T-cell (primary cell): ENCODE data around the gene ZNF785. TPM values are rescaled to one million over a fixed set of nuclear protein-coding genes. Genes with fewer than 3 reads are reported as not detected.

ENCODE experiments used
- ATAC-seq, 4 experiments: fragments of 200-7000 bp in 3 of 4; fragments of 150-1000 bp in 1 of 4; cut with Tn5 transposase; replicated peaks in 1 of 4; 1 replicate in 3 of 4; 2 replicates in 1 of 4; pipeline ENCODE4 v1.10.0; 2021; ENCODE audit warnings: moderate library complexity in 3 of 4, mild to moderate bottlenecking in 2 of 4, moderate number of reproducible peaks in 1 of 4
- CTCF ChIA-PET, 2 donors: fragments of 300-600 bp; sonication (Branson Sonifier 250); formaldehyde crosslinking; loops; one replicate each; lab custom pipeline; 2022; ENCODE audit warnings: antibody characterized with exemption in 2 of 2; lab: Charles Lee
- POLR2A ChIA-PET, 2 donors: fragments of 300-600 bp; sonication (Branson Sonifier 250); formaldehyde crosslinking; loops; one replicate each; lab custom pipeline; 2022; ENCODE audit warnings: antibody characterized with exemption in 2 of 2; lab: Charles Lee
- DNase-seq, 35 experiments: peaks; one replicate each; pipeline versions ENCODE4 v3.0.0 to v3.0.0-alpha.2; 2013 to 2023
- H3K27ac ChIP-seq: one replicate; pipeline ENCODE4 v1.5.1; 2013; ENCODE audit warnings: low read length
- H3K27me3 ChIP-seq, 2 experiments: replicated peaks in 1 of 2; 1 replicate in 1 of 2; 2 replicates in 1 of 2; pipeline versions ENCODE4 v1.6.1 to v1.7.0; 2013; ENCODE audit warnings: low read length in 1 of 2, mixed read lengths in 1 of 2; ENCODE audit not compliant: control insufficient read depth in 2 of 2, insufficient read depth in 2 of 2; ENCODE audit errors: extremely low read depth in 1 of 2
- H3K36me3 ChIP-seq, 2 donors: 1 replicate in 1 of 2; 2 replicates in 1 of 2; pipeline versions ENCODE4 v1.6.1 to v1.7.0; 2013; ENCODE audit warnings: low read length in 1 of 2; ENCODE audit not compliant: control insufficient read depth in 2 of 2, insufficient read depth in 1 of 2; ENCODE audit errors: extremely low read depth in 1 of 2
- H3K4me1 ChIP-seq, 2 experiments: 1 replicate in 1 of 2; 2 replicates in 1 of 2; pipeline versions ENCODE4 v1.6.1 to v1.7.0; 2013; ENCODE audit warnings: low read length in 2 of 2, mixed read lengths in 1 of 2; ENCODE audit not compliant: insufficient read depth in 2 of 2, control insufficient read depth in 1 of 2; ENCODE audit errors: extremely low read depth in 1 of 2
- H3K4me3 ChIP-seq, 2 donors: 1 replicate in 1 of 2; 2 replicates in 1 of 2; pipeline versions ENCODE4 v1.5.1 to v1.7.0; 2013; ENCODE audit warnings: mild to moderate bottlenecking in 2 of 2, low read length in 1 of 2, moderate library complexity in 1 of 2; ENCODE audit not compliant: control insufficient read depth in 1 of 2; ENCODE audit errors: extremely low read depth in 1 of 2
- H3K9me3 ChIP-seq: 2 replicates; pipeline ENCODE4 v1.7.0; 2013
- H3K27ac Mint-ChIP-seq, 2 donors: one replicate each; pipeline ENCODE4 v1.8.0; 2020 to 2021; ENCODE audit warnings: mild to moderate bottlenecking in 2 of 2, mixed read lengths in 2 of 2
- H3K27me3 Mint-ChIP-seq, 2 donors: one replicate each; pipeline ENCODE4 v1.8.0; 2021 to 2022; ENCODE audit warnings: mixed read lengths in 2 of 2
- H3K36me3 Mint-ChIP-seq: one replicate; pipeline ENCODE4 v1.8.0; 2021; ENCODE audit warnings: mixed read lengths
- H3K4me1 Mint-ChIP-seq, 3 donors: one replicate each; pipeline ENCODE4 v1.8.0; 2020 to 2022; ENCODE audit warnings: mixed read lengths in 3 of 3, mild to moderate bottlenecking in 1 of 3
- H3K4me3 Mint-ChIP-seq, 3 donors: one replicate each; pipeline ENCODE4 v1.8.0; 2020 to 2022; ENCODE audit warnings: mild to moderate bottlenecking in 3 of 3, mixed read lengths in 3 of 3, moderate library complexity in 3 of 3
- H3K9me3 Mint-ChIP-seq, 3 donors: one replicate each; pipeline ENCODE4 v1.8.0; 2020 to 2022; ENCODE audit warnings: mixed read lengths in 3 of 3
- WGBS: methylation state at CpG from one replicate; pipeline ENCODE4 v1.1.5; 2013; ENCODE audit warnings: missing lambda C conversion rate; ENCODE audit not compliant: insufficient coverage; 5-methylcytosine and 5-hydroxymethylcytosine counted together
- total RNA-seq, 35 experiments: library from RNA in 6 of 35; stranded (reverse) in 6 of 35; fragments of 120-200 nt in 1 of 35; gene quantifications; one replicate each; pipeline versions ENCODE4 v1.2.1 to v1.2.4 and lab custom pipeline; 2013 to 2026

ZNF785 gene
- total RNA-seq, 5 donors from 2014 or later (not counting 1 experiment from before 2014, with no cell fraction given): 11.7 to 30.9 (median 26.6) TPM

DNA sequence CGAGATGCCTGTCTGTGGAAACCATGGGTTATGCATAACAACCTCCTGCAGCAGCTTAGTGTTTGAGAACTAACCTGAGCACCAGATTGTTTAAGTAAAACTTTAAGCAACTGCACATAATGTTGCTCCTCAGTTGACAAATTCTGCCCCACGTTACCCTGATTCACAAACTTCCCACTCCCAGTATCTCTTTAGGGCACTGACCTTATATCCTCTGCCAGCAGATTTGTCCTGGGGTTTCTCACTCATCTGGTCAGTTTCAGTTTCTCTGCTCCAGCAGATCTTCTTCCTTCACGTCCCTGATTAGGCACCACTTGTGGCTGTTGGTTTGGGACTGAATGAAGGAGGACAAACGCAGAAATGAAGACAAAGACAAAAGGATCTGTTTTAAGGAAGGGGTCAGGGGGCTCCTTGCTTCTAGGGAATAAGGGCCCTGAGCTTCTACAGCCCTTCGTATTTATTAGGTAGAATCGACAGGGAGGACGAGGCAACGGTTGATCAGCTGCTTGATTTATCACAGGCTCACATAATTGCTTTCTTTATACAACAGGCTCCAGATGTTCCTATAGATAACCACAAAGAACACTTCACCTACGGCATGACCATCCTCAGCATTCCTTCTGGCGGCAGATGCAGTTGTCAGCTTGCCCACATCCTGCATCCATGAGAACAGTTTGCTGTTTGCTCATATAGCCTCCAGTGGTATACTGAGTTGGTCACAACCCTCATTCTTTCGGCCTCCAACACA is 38.2 kb upstream of the ZNF785 start:
- Histone ChIP-seq H3K9me3 (no peaks in the 10 kb centered on the region), H3K27me3 (no peaks in the 10 kb centered on the region), H3K4me3 (no peak overlapping the region), H3K27ac (no peak overlapping the region), H3K4me1 (peaks cover 2 to 4% of the 10 kb centered on the region in 2 experiments), H3K36me3 (no peaks in the 10 kb centered on the region)
- Mint-ChIP-seq H3K9me3 (no peaks in the 10 kb centered on the region), H3K4me1 (peaks cover 3 to 5% (median 3%) of the 10 kb centered on the region in 3 donors), H3K36me3 (no peaks in the 10 kb centered on the region), H3K4me3 (no peak overlapping the region), H3K27ac (no peak overlapping the region), H3K27me3 (peaks cover 3 to 4% of the 10 kb centered on the region in 2 donors)
- ATAC-seq (no peak), DNase-seq (no peak)
- ChIA-PET CTCF (interaction anchor here in 1 of 2 donors (0.6 kb wide), 1 partner anchor 27 kb away, joined by 4 read pairs; no protein-coding TSS in a partner anchor), POLR2A (no interaction called here)
- 76% methylated on average over 7 of the region's 11 CpGs for WGBS

DNA sequence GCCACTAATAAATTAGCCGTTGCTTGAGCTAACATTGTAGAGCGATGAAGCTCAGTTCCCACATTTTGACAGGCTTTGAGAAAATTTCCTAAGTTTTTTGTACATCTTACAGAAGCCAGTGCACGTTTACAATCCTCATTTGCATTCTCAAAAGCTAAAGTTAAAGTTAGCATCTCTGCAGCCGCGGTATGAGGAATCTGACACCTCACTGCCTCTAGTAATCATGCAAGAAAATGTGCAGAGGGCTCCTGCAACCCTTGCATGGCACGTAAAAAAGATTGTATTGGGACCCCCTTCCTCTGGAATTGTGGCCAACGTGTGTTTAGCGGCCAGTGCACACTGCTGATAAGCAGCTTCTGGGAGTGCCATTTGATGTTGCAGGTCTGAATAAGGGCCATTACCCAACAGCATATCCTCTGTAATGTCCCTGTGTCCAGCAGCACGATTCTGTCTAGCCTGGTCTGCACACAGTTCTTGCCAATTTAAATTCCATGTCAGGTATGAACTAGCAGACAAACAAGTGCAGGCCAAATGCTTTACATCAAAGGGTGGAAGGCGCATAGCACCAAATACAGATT is 37.0 kb upstream of the ZNF785 start:
- no peaks in the 10 kb centered on the region for H3K9me3 Mint-ChIP-seq
- no peak for DNase-seq
- no peaks in the 10 kb centered on the region for H3K36me3 Mint-ChIP-seq
- no peaks in the 10 kb centered on the region for H3K27me3 ChIP-seq
- H3K4me3 Mint-ChIP-seq: no peak overlapping the region
- no peak overlapping the region for H3K4me3 ChIP-seq
- no peaks in the 10 kb centered on the region for H3K9me3 ChIP-seq
- POLR2A ChIA-PET: interaction anchor here in 1 of 2 donors (0.6 kb wide), 1 partner anchor 698 kb away, joined by 5 read pairs; no protein-coding TSS in a partner anchor
- ATAC-seq: no peak
- no peaks in the 10 kb centered on the region for H3K4me1 ChIP-seq
- H3K36me3 ChIP-seq: no peaks in the 10 kb centered on the region
- CTCF ChIA-PET: interaction anchor here in 1 of 2 donors (0.7 kb wide), 1 partner anchor 8 kb away, joined by 3 read pairs; no protein-coding TSS in a partner anchor
- no peak overlapping the region for H3K27ac Mint-ChIP-seq
- H3K27me3 Mint-ChIP-seq: peaks cover 3 to 4% of the 10 kb centered on the region in 2 donors
- H3K4me1 Mint-ChIP-seq: no peaks in the 10 kb centered on the region
- WGBS: 77% methylated on average over 8 of the region's 10 CpGs
- H3K27ac ChIP-seq: no peak overlapping the region

DNA sequence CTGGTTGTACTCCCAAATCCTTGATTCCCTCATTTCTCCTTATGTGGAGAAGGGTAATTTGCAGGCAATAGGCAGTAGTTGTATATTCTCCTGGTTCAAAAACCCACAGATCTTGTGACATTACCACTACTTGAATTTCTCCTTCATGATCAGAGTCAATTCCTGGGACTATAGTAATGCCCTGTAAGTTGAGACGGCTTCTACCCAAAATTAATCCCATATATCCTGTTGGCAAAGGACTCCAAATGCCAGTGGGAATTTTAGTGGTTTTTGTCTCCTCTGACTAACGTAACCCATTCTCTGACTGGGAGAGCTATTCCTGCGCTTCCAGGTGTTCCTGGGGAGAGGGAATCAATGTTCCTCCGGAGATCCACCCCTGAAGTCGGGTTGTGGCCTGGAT is 36.3 kb upstream of the ZNF785 start:
- ATAC-seq (no peak), DNase-seq (no peak)
- Histone ChIP-seq H3K36me3 (no peaks in the 10 kb centered on the region), H3K4me3 (no peak overlapping the region), H3K27ac (no peak overlapping the region), H3K4me1 (no peaks in the 10 kb centered on the region), H3K27me3 (no peaks in the 10 kb centered on the region), H3K9me3 (no peaks in the 10 kb centered on the region)
- 86% methylated on average over 3 of the region's 5 CpGs for WGBS
- no peak overlapping the region for H3K4me3 Mint-ChIP-seq
- peaks cover 3 to 4% of the 10 kb centered on the region in 2 donors for H3K27me3 Mint-ChIP-seq
- H3K4me1 Mint-ChIP-seq: no peaks in the 10 kb centered on the region
- CTCF ChIA-PET: no interaction called here
- H3K27ac Mint-ChIP-seq: no peak overlapping the region
- POLR2A ChIA-PET: no interaction called here
- H3K9me3 Mint-ChIP-seq: no peaks in the 10 kb centered on the region
- no peaks in the 10 kb centered on the region for H3K36me3 Mint-ChIP-seq

DNA sequence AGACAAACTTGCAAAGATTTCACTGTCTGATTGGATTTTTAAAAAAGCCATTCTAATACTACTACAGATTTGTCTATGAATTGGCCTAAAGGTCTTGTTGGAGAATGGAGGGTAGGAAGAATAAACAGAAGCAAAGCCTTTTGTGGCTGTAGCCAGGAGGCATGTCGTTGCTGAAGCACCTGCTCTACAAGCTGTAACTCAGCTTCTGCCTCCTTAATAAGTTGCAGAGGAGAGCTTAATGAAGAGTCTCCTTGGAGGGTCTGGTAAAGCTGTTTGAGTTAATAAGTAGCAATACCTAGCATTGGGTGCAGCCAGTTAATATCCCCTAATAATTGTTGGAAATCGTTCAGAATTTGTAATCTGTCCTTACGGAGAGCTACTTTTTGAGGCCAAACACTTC is 34.7 kb upstream of the ZNF785 start:
- peaks cover 0 to 2% of the 10 kb centered on the region in 2 experiments for H3K4me1 ChIP-seq
- WGBS: no CpG with 5 or more reads among the region's 3 CpGs
- ChIA-PET CTCF (interaction anchor here (0.6 to 1.9 kb wide), 4 partner anchors 9 to 113 kb away, joined by 3 to 5 read pairs (median 4); partner anchors contain the start of gene ZNF689 (in 1 of the 2)), POLR2A (interaction anchor here in 1 of 2 donors (0.6 kb wide), 1 partner anchor 24 kb away, joined by 3 read pairs; no protein-coding TSS in a partner anchor)
- Mint-ChIP-seq H3K4me1 (no peaks in the 10 kb centered on the region), H3K36me3 (no peaks in the 10 kb centered on the region), H3K27ac (no peak overlapping the region), H3K4me3 (no peak overlapping the region), H3K9me3 (no peaks in the 10 kb centered on the region), H3K27me3 (peaks cover 3 to 4% of the 10 kb centered on the region in 2 donors)
- H3K9me3 ChIP-seq: no peaks in the 10 kb centered on the region
- ATAC-seq (no peak), DNase-seq (no peak)
- no peaks in the 10 kb centered on the region for H3K36me3 ChIP-seq
- peaks cover 0 to 2% of the 10 kb centered on the region in 2 experiments for H3K27me3 ChIP-seq
- H3K27ac ChIP-seq: no peak overlapping the region
- no peak overlapping the region for H3K4me3 ChIP-seq

DNA sequence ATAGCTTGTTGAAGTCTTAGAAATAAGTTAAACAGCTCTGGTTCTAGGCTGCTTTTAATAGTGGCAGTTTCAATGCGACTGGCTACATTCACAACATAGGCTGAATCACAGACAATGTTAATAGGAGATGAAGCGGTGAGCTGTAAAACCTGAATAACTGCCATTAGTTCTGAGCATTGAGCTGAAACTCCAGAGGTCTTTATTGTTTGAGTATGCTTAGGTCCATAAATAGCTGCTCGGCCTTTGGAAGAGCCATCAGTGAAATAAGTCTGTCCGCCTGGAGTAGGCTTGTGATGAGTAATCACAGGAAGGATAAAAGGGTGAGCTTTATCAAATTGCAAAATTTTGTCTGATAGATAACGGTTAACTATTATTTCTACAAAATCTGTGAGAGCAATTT is 34.1 kb upstream of the ZNF785 start:
- peaks cover 0 to 2% of the 10 kb centered on the region in 2 experiments for H3K27me3 ChIP-seq

DNA sequence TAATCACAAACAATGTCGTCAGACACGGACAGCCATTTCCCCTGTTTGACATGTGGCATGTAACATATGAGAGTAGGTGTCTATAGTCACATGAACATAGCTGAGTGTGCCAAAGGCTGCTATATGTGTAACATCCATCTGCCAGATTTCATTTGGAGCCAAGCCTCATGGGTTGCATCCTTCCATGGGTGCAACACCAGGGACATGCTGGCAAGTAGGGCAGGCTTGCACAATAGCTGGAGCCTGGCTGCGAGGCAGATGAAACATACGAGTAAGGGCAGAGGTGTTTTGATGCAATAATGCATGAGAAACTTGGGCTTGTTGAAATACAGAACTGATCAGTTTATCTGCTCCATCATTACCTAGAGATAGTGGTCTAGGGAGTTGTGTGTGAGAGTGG is 33.7 kb upstream of the ZNF785 start:
- Mint-ChIP-seq H3K4me1 (no peaks in the 10 kb centered on the region), H3K27me3 (peaks cover 3 to 4% of the 10 kb centered on the region in 2 donors)

More for the DNA sequence above, 34.1 kb upstream of the ZNF785 start:
- H3K9me3 ChIP-seq: no peaks in the 10 kb centered on the region
- ATAC-seq (no peak), DNase-seq (no peak)
- H3K4me1 Mint-ChIP-seq: no peaks in the 10 kb centered on the region
- H3K36me3 ChIP-seq: no peaks in the 10 kb centered on the region
- no peak overlapping the region for H3K27ac Mint-ChIP-seq
- H3K9me3 Mint-ChIP-seq: no peaks in the 10 kb centered on the region
- CTCF ChIA-PET: interaction anchor here (0.6 to 1.9 kb wide), 4 partner anchors 9 to 113 kb away, joined by 3 to 5 read pairs (median 4); partner anchors contain the start of gene ZNF689 (in 1 of the 2)
- POLR2A ChIA-PET: interaction anchor here in 1 of 2 donors (0.6 kb wide), 1 partner anchor 25 kb away, joined by 3 read pairs; no protein-coding TSS in a partner anchor
- no peaks in the 10 kb centered on the region for H3K36me3 Mint-ChIP-seq
- H3K4me3 ChIP-seq: no peak overlapping the region
- H3K27ac ChIP-seq: no peak overlapping the region
- peaks cover 0 to 3% of the 10 kb centered on the region in 2 experiments for H3K4me1 ChIP-seq
- H3K27me3 Mint-ChIP-seq: peaks cover 3 to 4% of the 10 kb centered on the region in 2 donors
- H3K4me3 Mint-ChIP-seq: no peak overlapping the region
- WGBS: 90% methylated on average over 2 of the region's 5 CpGs

More for the DNA sequence above, 33.7 kb upstream of the ZNF785 start:
- ATAC-seq (no peak), DNase-seq (no peak)
- no peak overlapping the region for H3K27ac Mint-ChIP-seq
- H3K9me3 Mint-ChIP-seq: no peaks in the 10 kb centered on the region
- CTCF ChIA-PET: no interaction called here
- Histone ChIP-seq H3K4me3 (no peak overlapping the region), H3K36me3 (no peaks in the 10 kb centered on the region), H3K27me3 (peaks cover 0 to 2% of the 10 kb centered on the region in 2 experiments), H3K9me3 (no peaks in the 10 kb centered on the region), H3K4me1 (peaks cover 0 to 3% of the 10 kb centered on the region in 2 experiments), H3K27ac (no peak overlapping the region)
- no peaks in the 10 kb centered on the region for H3K36me3 Mint-ChIP-seq
- no peak overlapping the region for H3K4me3 Mint-ChIP-seq
- POLR2A ChIA-PET: no interaction called here
- WGBS: no CpG with 5 or more reads among the region's 4 CpGs
